ENCODE results near the gene RTL9.
"Not testable (repeated sequence)": the region's sequence is repeated elsewhere in the genome, so short reads cannot be mapped to it uniquely, and the experiment has no call there.

The RTL9 gene

DNA sequence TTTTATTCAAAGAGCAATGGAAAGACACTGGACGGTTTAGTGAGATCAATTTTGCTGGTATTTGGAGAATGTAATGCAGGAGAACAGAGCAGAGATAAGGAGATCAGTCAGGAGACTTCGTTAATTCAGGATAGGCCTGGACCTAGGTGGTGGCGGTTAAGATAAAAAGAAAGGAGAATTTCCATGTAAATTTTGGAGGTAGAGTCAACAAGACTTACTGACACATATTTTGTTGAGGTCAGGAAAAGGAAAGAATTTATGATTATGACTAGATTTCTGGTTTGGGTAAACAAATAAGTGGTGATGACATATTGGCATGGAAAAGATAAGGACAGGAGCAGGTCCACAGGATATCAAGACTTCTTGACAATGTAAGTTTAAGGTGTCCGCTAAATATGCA lies 31.9 kb upstream of the RTL9 start:
- DNase-seq (ENCODE audit: low spot score): no peak
- TF ChIP-seq, protein P1, sequence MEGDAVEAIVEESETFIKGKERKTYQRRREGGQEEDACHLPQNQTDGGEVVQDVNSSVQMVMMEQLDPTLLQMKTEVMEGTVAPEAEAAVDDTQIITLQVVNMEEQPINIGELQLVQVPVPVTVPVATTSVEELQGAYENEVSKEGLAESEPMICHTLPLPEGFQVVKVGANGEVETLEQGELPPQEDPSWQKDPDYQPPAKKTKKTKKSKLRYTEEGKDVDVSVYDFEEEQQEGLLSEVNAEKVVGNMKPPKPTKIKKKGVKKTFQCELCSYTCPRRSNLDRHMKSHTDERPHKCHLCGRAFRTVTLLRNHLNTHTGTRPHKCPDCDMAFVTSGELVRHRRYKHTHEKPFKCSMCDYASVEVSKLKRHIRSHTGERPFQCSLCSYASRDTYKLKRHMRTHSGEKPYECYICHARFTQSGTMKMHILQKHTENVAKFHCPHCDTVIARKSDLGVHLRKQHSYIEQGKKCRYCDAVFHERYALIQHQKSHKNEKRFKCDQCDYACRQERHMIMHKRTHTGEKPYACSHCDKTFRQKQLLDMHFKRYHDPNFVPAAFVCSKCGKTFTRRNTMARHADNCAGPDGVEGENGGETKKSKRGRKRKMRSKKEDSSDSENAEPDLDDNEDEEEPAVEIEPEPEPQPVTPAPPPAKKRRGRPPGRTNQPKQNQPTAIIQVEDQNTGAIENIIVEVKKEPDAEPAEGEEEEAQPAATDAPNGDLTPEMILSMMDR (IDR thresholded peaks at IDR 0.05; ENCODE audit: extremely low read depth, missing control alignments): no peak

DNA sequence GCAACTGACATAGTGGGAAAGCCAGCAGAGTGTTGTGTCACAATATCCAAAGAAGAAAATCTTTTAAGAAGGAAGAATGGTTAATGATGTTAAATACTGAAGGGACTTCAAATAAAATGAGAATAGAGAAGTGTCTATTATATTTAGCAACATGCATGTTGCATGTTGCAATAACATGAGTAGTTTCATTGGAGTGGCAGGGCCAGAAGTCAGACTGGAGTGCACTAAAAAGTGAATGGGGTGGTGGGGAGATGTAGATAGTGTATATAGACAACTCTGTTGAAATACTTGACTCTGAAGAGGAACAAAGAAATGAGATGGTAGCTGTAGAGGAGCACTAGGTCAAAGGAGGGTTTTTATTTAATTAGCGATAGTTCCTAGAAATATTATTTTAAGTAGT lies 31.3 kb upstream of the RTL9 start:
- DNase-seq (ENCODE audit: low spot score): no peak
- TF ChIP-seq, protein P1 (IDR thresholded peaks at IDR 0.05; ENCODE audit: extremely low read depth, missing control alignments): no peak

DNA sequence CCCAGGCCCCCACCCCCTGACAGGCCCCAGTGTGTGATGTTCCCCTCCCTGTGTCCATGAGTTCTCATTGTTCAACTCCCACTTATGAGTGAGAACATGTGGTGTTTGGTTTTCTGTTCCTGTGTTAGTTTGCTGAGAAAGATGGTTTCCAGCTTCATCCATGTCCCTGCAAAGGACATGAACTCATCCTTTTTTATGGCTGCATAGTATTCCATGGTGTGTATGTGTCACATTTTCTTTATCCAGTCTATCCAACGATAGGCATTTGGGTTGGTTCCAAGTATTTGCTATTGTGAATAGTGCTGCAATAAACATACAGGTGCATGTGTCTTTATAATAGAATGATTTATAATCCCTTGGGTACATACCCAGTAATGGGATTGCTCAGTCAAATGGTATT lies 30.0 kb upstream of the RTL9 start:
- not testable (repeated sequence) for DNase-seq (ENCODE audit: low spot score)

DNA sequence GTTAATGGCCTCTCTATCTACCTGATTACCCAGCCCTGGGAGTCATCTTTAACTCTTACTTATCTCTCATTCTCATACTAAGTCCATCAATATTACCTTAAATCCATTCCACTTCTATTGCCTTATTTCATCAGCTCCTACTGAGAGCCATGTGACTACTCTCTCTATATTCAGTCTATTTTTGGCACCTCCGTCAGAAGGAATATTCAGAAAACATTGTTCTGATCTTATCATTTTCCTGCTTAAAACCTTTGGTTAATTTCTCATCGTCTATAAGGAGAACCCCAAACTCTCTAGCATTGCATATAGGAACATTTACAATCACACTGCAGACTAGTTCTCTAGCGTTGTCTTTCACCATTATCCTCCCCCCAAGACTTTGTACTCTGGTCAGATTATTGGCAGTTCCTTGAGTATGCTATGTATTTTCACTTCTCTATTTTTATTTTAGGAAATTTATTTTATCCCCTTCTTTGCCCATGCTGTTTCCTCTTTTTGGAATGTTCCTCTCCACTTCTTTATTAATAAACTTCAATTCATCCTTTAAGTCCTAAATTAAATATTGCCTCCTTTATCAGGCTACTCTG lies 27.1 kb upstream of the RTL9 start:
- DNase-seq (ENCODE audit: low spot score): no peak
- TF ChIP-seq, protein P1 (IDR thresholded peaks at IDR 0.05; ENCODE audit: extremely low read depth, missing control alignments): no peak

DNA sequence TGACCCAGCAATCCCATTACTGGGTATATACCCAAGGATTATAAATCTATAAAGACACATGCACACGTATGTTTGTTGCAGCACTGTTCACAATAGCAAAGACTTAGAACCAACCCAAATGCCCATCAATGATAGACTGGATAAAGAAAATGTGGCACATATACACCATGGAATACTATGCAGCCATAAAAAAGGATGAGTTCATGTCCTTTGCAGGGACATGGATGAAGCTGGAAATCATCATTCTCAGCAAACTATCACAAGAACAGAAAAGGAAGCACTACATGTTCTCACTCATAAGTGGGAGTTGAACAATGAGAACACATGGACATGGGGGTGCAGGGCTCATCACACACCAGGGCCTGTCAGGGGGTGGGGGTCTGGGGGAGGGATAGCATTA lies 25.2 kb upstream of the RTL9 start:
- DNase-seq (ENCODE audit: low spot score): not testable (repeated sequence)

DNA sequence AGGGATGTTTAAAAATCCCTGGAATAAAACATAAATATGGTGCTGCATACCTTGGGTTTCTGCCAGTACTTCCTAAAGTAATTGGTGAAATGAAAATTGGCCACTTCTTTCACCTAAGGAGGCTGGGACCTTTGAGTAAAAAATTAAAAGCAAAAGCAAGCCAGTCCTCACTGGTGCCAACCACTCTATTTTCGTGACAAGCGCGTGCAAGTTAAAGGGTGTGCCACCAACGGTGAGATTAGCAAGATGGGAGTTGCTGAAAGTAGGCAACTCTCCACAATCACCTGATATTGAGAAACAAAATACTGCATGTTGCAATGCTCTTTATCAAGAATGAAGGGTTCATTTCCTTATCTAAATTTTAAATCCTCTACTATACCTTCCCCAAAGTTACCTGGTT lies 19.7 kb upstream of the RTL9 start:
- TF ChIP-seq, protein P1 (IDR thresholded peaks at IDR 0.05; ENCODE audit: extremely low read depth, missing control alignments): no peak
- no peak for DNase-seq (ENCODE audit: low spot score)

DNA sequence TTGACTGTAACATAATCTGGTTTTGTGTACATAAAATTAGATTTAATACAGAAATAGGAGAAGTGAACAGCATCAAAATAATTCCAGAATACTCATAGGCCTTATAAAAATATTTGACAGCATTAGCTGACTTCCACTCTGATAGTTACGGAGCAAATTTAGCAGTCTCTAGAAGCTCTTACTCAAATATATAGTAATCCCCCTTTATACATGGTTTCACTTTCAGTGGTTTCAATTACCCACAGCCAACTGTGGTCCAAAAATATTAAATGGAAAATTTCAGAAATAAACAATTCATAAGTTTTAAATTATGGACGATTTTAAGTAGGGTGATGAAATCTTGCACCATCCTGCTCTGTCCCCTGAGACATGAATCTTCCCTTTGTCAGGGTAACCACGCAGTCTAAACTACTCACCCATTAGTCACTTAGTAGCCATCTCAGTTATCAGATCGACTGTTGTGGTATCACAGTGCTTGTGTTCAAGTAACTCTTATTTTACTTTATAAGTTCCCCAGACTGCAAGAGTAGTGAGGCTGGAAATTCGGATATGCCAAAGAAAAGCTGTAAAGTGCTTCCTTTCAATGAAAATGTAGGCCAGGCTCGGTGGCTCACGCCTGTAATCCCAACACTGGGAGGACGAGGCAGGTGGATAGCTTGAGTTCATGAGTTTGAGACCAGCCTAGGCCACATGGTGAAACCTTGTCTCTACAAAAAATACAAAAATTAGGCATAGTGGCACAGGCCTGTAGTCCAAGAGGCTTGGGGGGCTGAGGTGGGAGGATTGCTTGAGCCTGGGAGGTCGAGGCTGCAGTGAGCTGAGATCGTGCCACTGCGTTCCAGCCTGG lies 17.2 kb upstream of the RTL9 start:
- DNase-seq (ENCODE audit: low spot score): peak; percentile 6
- TF ChIP-seq, protein P1 (IDR thresholded peaks at IDR 0.05; ENCODE audit: extremely low read depth, missing control alignments): no peak

DNA sequence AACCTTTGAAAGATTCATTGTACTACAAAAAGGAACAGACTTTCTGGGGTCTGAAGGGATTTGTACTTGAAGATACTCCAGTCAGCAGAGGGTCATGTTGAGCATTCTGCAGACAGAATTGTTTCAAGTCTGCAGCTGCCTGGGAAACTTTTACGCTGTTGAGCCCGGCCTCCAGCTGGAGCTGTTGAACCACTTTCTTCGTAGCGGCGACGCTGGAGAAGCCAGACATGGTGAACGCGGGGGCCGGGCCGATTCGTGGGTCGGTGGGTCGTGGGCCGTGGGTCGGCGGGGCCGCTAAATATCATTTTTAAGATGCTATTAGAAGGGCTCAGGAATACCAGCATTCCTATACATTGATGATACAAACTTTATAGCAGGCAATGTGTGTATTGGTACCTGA lies 12.0 kb upstream of the RTL9 start:
- no peak for DNase-seq (ENCODE audit: low spot score)
- TF ChIP-seq, protein P1 (IDR thresholded peaks at IDR 0.05; ENCODE audit: extremely low read depth, missing control alignments): no peak
